Stimulated activated CD8-positive, alpha-beta memory T cell treated with anti-CD3 and anti-CD28 coated beads, Interleukin-7, amount 100 ng/mL, for 24 hours (primary cell): ENCODE results near the gene TMIGD2.
"Not testable (repeated sequence)": the region's sequence is repeated elsewhere in the genome, so short reads cannot be mapped to it uniquely, and the experiment has no call there.

Experiments used
- DNase-seq: peaks from one replicate; pipeline ENCODE4 v3.0.0-alpha.2; 2020; ENCODE audit warnings: low read depth

TMIGD2 gene

DNA sequence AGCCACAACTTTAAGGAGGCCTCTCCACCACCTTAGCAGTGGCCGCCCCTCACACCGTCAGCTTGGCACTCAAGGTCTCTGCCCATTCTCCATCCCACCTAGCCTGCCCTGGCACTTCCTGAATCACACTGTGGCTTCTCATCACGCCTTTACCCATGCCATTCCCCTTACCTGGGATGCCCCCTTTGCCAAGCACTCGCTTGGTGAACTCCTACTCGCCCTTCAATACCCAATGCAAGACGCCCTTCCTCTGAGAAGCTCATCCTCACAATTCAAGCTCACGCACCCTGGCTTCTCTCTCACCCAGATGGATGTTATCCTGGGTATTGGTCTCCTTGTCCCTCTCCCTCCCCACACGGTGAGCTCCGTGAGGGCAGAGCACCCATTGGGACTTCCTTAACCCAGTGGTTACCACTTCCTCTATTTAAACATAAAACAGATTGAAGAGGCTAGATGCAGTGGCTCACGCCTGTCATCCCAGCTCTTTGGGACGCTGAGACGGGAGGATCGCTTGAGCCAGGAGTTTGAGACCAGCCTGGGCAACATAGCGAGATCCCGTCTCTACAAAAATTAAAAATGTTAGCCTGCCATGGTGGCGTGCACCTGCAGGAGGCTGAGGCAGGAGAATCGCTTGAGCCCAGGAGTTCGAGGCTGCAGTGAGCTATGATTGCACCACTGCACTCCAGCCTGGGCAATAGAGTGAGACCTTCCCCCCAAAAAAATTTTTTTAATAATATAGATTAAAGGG lies 35.8 kb downstream of the TMIGD2 start:
- no peak for DNase-seq

DNA sequence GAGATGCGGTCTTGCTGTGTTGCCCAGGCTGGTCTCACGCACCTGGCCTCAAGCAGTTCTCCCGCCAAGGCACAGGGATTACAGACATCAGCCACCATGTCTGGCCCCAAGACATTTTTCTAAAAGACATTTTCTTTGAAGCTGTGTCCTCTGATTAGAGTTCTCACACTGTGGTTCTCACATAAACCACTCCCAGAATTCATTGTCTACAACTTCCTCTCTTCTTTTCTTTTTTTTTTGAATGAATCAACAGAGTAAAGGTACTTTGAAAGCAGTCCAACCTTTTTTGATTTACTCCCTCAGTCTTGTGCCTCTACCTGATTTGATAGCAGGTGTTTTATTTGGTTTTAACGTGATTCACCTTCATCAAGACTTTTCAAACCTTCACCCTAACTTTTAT lies 37.4 kb downstream of the TMIGD2 start:
- no peak for DNase-seq

DNA sequence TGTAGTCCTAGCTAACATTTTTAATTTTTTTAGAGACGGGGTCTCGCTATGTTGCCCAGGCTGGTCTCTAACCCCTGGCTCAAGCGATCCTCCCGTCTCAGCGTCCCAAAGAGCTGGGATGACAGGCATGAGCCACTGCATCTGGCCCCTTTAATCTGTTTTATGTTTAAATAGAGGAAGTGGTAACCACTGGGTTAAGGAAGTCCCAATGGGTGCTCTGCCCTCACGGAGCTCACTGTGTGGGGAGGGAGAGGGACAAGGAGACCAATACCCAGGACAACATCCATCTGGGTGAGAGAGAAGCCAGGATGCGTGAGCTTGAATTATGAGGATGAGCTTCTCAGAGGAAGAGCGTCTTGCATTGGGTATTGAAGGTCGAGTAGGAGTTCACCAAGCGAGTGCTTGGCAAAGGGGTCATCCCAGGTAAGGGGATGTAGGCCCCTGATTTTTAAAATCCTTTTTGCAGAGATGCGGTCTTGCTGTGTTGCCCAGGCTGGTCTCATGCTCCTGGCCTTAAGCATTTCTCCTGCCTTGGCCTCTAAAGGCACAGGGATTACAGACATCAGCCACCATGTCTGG lies 41.5 kb downstream of the TMIGD2 start:
- no peak for DNase-seq

DNA sequence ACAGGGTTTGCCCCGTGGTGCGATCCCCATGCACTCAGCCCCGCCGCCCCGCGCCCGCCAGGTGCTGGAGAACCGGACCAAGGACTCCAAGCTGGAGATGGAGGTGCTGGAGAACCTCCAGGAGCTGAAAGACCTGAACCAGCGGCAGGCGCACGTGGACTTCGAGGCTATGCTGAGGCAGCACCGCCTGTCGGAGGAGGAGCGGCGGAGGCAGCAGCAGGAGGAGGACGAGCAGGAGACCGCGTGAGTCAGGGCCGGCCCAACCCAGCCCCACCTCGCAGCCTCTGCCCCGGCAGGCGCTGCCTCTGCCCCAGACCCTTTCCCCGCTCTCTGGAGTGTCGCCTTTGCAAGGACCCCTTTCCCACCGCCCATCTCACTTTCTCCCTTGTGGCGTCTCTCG lies 44.0 kb downstream of the TMIGD2 start:
- DNase-seq = no peak

DNA sequence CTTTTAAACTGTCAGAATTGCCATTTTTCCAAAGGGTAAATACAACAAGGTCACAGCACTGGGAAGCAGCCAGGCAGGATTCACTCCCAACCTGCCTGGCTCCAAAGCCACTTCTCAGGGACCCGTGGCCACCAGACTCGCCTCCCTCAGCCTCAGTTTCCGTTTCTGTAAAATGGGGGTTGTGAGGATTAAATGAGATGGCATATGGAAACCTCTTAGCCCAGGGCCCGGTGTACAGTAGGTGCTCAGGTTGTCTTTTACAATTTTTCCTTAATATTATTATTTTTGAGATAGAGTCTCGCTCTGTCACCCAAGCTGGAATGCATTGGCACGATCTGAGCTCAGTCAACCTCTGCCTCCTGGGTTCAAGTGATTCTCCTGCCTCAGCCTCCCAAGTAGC lies 45.2 kb downstream of the TMIGD2 start:
- DNase-seq = no peak

DNA sequence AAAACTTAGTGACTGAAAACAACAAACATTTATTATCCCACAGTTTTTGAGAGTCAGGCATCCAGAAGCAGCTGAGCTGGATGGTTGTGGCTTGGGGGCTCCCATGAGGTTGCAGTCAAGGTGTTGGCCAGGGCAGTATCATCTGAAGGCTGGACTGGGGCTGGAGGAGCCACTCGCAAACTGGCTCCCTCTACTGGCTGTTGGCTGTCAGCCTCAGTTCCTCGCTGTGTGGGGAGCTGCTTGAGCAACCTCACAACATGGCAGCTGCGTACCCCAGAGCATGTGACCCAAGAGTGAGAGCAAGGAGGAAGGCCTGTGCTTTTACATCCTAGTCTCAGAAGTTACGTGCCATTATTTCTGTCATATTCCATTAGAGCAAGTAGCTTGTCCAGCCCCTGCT lies 45.6 kb downstream of the TMIGD2 start:
- DNase-seq = no peak

DNA sequence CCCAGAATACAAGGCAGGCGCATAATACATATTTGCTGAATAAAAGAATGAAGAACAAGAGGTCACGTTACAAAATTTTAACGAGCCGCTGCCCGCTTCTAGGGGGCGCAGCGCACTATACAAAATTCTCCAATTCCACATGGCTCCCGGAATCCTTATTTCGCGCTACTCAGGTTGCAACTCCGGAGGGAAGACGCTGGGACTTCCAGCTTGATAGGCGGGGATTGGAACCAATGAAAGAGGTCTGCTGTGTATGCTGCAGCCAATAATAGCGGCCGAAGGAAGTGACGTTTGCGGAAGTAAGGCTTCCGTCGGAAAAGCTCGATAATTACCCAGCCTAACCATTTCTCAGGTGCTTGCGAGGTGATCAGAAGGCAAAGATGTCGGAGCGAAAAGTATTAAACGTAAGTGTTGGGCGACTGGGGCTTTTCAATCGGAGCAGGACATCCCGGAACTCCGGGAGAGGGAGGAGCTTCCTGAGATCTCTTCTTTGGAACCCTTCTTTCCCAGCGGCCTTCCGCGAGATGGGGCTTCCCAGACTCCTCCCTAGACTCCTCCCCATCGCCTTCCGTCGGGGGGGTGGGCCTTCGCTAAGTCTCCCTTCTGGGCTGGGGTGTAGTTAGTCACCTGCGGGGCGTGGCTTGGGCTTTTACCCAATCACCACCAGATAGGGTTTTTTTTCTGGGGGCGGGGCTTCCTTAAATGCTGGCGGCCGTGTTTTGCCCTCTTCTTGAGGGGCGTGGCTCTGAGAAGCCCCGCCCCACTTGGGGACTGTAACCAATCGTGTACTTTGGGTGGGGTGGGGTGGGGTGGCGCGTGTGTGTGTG lies 55.2 kb downstream of the TMIGD2 start, which contains the start of gene YJU2:
TSS of gene YJU2 (plus strand) at position 314 of the 827 bp plus-strand sequence. CDS start at position 381, 67 bp downstream.
- peak; percentile 97 for DNase-seq

DNA sequence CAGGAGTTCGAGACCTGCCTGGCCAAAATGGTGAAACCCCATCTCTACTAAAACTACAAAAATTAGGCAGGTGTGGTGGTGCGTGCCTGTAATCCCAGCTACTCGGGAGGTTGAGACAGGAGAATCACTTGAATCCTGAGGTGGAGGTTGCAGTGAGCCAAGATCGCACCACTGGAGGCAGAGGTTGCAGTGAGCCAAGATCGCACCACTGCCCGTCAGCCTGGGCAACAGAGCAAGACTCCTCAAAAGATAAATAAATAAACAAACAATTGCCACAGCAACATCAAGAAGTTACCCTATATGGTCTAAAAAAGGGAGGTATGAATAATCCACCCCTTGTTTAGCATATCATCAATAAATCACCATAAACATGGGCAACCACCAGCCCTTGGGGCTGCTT lies 56.3 kb downstream of the TMIGD2 start:
- DNase-seq = not testable (repeated sequence)
